ENCODE measurements around the gene NDUFC2. TPM values are rescaled to one million over a fixed set of nuclear protein-coding genes. Genes with fewer than 3 reads are reported as not detected.
"Not testable (repeated sequence)": the region's sequence is repeated elsewhere in the genome, so short reads cannot be mapped to it uniquely, and the experiment has no call there.

Gene NDUFC2
- total and polyA plus RNA-seq, 2 donors (not counting 3 experiments of a cell fraction or from before 2014, with no cell fraction given) = 226 to 318 TPM

GRCh38 chr11:78028423-78028822 lies 51.2 kb downstream of the NDUFC2 start:
- dilution Hi-C loops (cut with MboI; ENCODE audit: extremely low pct_ligation_motif_present, low sequenced_read_pairs) = not testable (repeated sequence)
- TF ChIP-seq JUN (IDR thresholded peaks at IDR 0.05; ENCODE audit: borderline replicate concordance, insufficient read depth, insufficient read length, low read depth) = peak; percentile 9
- intact Hi-C loops (cut with micrococcal nuclease) = loop anchor here (2.0 kb wide), 1 partner anchor 28 kb away; no protein-coding TSS in a partner anchor

GRCh38 chr11:78027759-78028158 lies 51.9 kb downstream of the NDUFC2 start:
- no peaks in the 10 kb centered on the region for H4K20me1 ChIP-seq (replicated peaks; ENCODE audit: control insufficient read depth, extremely low read depth, insufficient read depth, low read length)
- peaks cover 18% of the 10 kb centered on the region for H3K4me1 ChIP-seq (ENCODE audit: control insufficient read depth, extremely low read depth, insufficient read depth, low read length)
- H3K9ac ChIP-seq (replicated peaks; ENCODE audit: extremely low read depth, insufficient read depth, low read length) = no peak overlapping the region
- CTCF ChIA-PET = interaction anchor here (0.7 to 1.1 kb wide), 2 partner anchors 18 to 154 kb away, joined by 3 read pairs; no protein-coding TSS in a partner anchor
- no peak overlapping the region for H2AFZ ChIP-seq (ENCODE audit: low read depth, low read length)
- H3K9me3 ChIP-seq (replicated peaks; ENCODE audit: control insufficient read depth, insufficient read depth, low read length) = no peaks in the 10 kb centered on the region
- no peaks in the 10 kb centered on the region for H3K36me3 ChIP-seq (ENCODE audit: control insufficient read depth in 2 of 2, extremely low read depth in 1 of 2, insufficient read depth in 2 of 2, low read length in 2 of 2)
- no peak for TF ChIP-seq JUN (IDR thresholded peaks at IDR 0.05; ENCODE audit: borderline replicate concordance, insufficient read depth, insufficient read length, low read depth)
- TF ChIP-seq FOS (IDR thresholded peaks at IDR 0.05; ENCODE audit: borderline replicate concordance, insufficient read depth, low read length) = no peak
- no peak for TF ChIP-seq POLR2A (IDR thresholded peaks at IDR 0.05; ENCODE audit: low read depth, low read length)
- no peak for TF ChIP-seq EZH2 (IDR thresholded peaks at IDR 0.05; ENCODE audit: borderline replicate concordance, low read depth, low read length, severe bottlenecking)
- no peak for TF ChIP-seq CTCF (IDR thresholded peaks at IDR 0.05; ENCODE audit: extremely low read depth in 1 of 2, insufficient read depth in 1 of 2, low read depth in 1 of 2, low read length in 2 of 2)
- no peak for TF ChIP-seq POLR2AphosphoS5 (IDR thresholded peaks at IDR 0.05; ENCODE audit: insufficient read depth, low read depth, low read length)
- TF ChIP-seq GATA2 (IDR thresholded peaks at IDR 0.05; ENCODE audit: insufficient read depth, insufficient read length, low read depth, low read length) = no peak
- no peak for TF ChIP-seq MAX (IDR thresholded peaks at IDR 0.05; ENCODE audit: insufficient read depth, insufficient read length)
- no peak for TF ChIP-seq MYC (IDR thresholded peaks at IDR 0.05; ENCODE audit: low read depth, low read length)
- H3K9me1 ChIP-seq (replicated peaks; ENCODE audit: control insufficient read depth, extremely low read depth, insufficient read depth, low read length) = no peaks in the 10 kb centered on the region
- no TSS peak for BruUV-seq (replicated peaks)
- H3K79me2 ChIP-seq (ENCODE audit: control insufficient read depth, insufficient read depth, low read length) = no peaks in the 10 kb centered on the region
- DNase-seq (ENCODE audit: low read depth, low spot score) = no peak
- no peak overlapping the region for H3K27ac ChIP-seq (ENCODE audit: insufficient read depth, low read depth, low read length)
- no peak overlapping the region for H3K4me2 ChIP-seq (ENCODE audit: insufficient read depth, low read length)
- intact Hi-C loops (cut with micrococcal nuclease) = loop anchor here (2.0 kb wide), 1 partner anchor 27 kb away; no protein-coding TSS in a partner anchor
- POLR2A ChIA-PET = no interaction called here
- H3K4me3 ChIP-seq (replicated peaks in 1 of 3; ENCODE audit: insufficient read depth in 1 of 3, low read depth in 1 of 3, low read length in 3 of 3) = no peak overlapping the region
- H3K27me3 ChIP-seq (ENCODE audit: control insufficient read depth in 2 of 2, insufficient read depth in 2 of 2, low read length in 2 of 2) = no peaks in the 10 kb centered on the region
- dilution Hi-C loops (cut with MboI; ENCODE audit: extremely low pct_ligation_motif_present, low sequenced_read_pairs) = no loop called here
- FAIRE-seq = no peak

More at GRCh38 chr11:78028423-78028822, 51.2 kb downstream of the NDUFC2 start:
- H3K36me3 ChIP-seq (ENCODE audit: control insufficient read depth in 2 of 2, extremely low read depth in 1 of 2, insufficient read depth in 2 of 2, low read length in 2 of 2); H3K4me3 ChIP-seq (replicated peaks in 1 of 3; ENCODE audit: insufficient read depth in 1 of 3, low read depth in 1 of 3, low read length in 3 of 3); H4K20me1 ChIP-seq (replicated peaks; ENCODE audit: control insufficient read depth, extremely low read depth, insufficient read depth, low read length); H3K27me3 ChIP-seq (ENCODE audit: control insufficient read depth in 2 of 2, insufficient read depth in 2 of 2, low read length in 2 of 2); H3K9ac ChIP-seq (replicated peaks; ENCODE audit: extremely low read depth, insufficient read depth, low read length); H3K79me2 ChIP-seq (ENCODE audit: control insufficient read depth, insufficient read depth, low read length); DNase-seq (ENCODE audit: low read depth, low spot score); FAIRE-seq; POLR2A ChIA-PET; H3K27ac ChIP-seq (ENCODE audit: insufficient read depth, low read depth, low read length); H3K9me3 ChIP-seq (replicated peaks; ENCODE audit: control insufficient read depth, insufficient read depth, low read length); H3K9me1 ChIP-seq (replicated peaks; ENCODE audit: control insufficient read depth, extremely low read depth, insufficient read depth, low read length); BruUV-seq (replicated peaks); H3K4me2 ChIP-seq (ENCODE audit: insufficient read depth, low read length); H2AFZ ChIP-seq (ENCODE audit: low read depth, low read length): not testable (repeated sequence)
- peaks cover 13% of the 10 kb centered on the region for H3K4me1 ChIP-seq (ENCODE audit: control insufficient read depth, extremely low read depth, insufficient read depth, low read length)
- CTCF ChIA-PET = interaction anchor here (1.5 kb wide), 1 partner anchor 16 kb away, joined by 4 read pairs; no protein-coding TSS in a partner anchor

All from endothelial cell of umbilical vein (primary cell).